HG02759 (cell line): ENCODE results near the gene WWC1.
"Not testable (repeated sequence)": the region's sequence is repeated elsewhere in the genome, so short reads cannot be mapped to it uniquely, and the experiment has no call there.

Experiments used
- ATAC-seq: cut with Tn5 transposase; IDR thresholded peaks from one replicate; pipeline ENCODE4 v1.9.1; 2021; ENCODE audit warnings: mild to moderate bottlenecking, moderate library complexity; ENCODE audit not compliant: unreplicated experiment

The WWC1 gene

DNA sequence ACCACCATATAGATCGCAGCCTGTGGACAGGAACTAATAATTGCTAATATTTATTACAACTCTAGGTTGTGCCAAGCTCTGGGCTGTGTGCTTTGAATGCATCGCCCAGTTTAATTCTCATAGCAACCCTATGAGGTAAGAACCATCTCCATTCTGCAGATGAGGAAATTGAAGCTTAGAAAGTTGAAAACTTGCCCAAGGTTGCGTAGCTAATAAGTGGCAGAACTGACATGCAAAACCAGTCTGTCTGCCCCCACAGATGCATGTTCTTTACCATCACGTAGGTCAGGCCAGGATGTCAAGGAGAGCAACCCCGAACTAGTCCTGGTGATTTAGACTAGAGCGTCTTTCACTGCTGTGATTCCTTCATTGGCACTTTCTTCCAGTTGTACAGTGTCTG lies 15.6 kb downstream of the WWC1 start:
- no peak for ATAC-seq

DNA sequence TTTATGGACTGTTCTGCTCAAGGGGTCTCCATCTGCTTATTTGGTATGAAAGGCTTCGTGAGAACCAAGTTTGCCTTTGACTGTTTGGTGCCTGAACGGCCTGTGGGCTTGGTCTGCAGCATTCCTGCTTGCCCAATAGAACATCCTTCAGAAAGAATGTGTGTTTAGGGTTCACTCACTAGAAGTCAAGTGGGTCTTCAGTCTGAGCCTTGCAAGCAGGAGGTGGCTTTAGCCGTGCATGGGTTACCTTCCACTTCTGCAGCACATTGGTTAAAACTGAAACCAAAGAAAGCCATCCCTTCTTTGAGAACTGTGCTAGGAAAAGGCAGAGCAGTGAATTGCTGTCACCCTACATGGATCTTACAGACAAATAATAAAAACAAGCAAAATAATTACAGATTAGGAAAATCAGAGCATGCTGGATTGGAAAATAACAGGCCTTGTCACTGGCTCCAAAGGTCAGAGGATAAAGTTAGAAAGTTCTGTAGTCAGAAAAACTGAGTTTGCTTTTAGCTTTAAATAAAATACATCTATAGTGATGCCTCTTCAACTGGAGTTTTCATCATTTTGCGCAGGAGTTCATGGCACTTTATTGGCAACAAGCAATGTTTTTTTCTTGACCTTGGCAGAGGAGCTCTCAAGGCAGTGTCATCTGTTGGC lies 16.6 kb downstream of the WWC1 start:
- ATAC-seq, result no peak

- no peak for ATAC-seq
These were observed 17.6 kb downstream of the WWC1 start for GRCh38 chr5:168308976-168309598.

- not testable (repeated sequence) for ATAC-seq
These were observed 19.1 kb downstream of the WWC1 start for GRCh38 chr5:168310541-168310940.

DNA sequence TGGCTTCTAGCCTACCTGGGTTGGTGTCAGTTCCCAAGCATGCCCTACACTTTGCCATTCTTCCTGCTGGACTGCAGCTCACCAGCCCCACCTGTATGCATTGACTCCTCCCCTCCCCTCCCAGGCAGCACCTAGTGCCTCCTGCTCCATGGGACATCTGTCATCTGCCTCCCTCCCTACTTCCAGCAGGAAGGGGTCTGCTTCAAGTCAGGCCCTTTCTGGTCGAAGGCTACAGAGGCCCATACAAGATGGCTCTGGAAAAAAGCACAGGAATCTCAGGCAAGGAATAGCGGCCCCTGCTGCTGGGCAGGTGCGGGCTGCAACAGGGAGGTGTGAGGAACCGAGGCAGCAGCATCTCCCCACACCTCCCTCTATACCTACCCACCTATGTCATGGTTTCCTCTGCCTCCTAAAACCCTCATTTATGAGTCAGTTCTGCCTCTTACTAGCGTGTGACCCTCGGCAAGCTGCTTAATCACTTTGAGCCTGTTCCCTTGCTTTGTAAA lies 19.7 kb downstream of the WWC1 start:
- ATAC-seq, result no peak

DNA sequence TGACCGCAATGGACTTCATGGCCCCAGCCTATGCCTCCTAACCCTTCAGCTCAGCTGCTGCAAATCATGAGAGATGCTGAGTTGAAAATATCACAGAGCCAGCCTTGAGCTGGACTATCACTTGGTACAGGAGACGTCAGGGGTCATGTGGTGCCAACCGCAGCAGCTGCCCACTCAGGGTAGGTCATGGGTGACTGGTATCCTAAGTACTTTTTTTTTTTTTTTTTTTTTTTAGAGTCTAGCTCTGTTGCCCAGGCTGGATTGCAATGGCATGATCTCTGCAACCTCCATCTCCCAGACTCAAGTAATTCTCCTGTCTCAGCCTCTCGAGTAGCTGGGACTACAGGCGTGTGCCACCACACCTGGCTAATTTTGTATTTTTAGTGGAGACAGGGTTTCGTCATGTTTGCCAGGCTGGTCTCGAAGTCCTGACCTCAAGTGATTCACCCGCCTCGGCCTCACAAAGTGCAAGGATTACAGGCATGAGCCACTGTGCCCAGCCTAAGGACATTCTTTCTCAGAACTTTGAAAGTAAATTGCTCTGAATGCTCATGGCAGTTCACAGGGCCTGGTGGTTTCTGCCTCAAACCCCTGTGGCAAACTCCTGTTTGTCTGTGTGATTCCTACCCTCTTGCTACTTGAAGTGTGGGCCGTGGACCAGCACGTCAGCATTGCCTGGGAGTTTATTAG lies 21.3 kb downstream of the WWC1 start:
- ATAC-seq, result no peak

DNA sequence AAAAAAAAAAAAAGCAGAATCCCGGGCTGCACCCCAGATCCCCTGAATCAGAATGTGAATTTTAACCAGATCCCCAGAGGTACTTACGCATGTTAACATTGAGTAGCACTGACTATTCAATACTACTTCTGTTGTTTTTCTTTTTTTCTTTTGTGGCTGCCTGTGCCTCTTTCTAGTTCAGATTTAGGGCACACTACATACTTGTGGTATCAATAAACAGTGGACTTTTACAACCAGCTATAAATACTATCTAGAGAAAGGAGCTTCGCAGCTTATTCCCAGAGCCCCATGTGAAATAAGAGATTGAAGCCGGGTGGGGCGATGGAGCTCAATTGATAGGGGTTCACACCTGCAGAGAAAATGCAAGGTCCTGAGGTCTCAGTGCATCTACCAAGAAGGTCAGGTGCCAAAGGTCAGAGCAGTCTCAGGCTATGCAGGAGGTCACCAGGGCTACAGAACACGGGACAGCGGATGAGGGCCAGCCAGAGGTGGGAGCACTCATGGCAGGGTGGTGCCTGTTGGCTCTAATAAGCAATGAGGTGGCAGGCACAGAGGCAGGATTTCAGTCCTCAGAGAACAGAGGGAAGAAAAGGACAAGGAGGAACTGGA lies 22.3 kb downstream of the WWC1 start:
- no peak for ATAC-seq

GRCh38 chr5:168314735-168315411 lies 23.4 kb downstream of the WWC1 start:
- ATAC-seq, result no peak

GRCh38 chr5:168315416-168316138 lies 24.1 kb downstream of the WWC1 start:
- ATAC-seq, result no peak

DNA sequence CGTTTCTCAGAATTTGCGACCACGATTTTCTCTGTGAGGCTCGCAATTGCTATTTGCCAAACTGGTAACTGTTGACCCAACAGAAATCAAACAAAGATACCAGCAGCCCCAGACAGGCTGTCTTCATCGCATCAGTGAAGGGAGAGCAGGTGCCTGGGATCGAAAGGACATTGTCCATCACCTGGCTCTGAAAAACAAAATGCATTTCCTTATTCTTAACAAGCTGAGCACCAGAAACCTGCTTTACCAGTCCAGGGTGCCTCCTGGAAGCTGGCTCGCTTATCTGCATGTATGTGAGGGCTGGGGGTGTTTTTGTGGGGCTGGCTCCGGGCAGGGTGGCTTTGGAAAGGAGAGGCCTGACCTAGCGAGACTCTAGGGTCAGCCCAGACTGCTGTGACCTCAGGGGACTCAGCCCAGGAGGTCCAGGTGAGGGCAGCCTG lies 24.7 kb downstream of the WWC1 start:
- ATAC-seq, result no peak

GRCh38 chr5:168317096-168317520 lies 25.7 kb downstream of the WWC1 start:
- ATAC-seq, result no peak

DNA sequence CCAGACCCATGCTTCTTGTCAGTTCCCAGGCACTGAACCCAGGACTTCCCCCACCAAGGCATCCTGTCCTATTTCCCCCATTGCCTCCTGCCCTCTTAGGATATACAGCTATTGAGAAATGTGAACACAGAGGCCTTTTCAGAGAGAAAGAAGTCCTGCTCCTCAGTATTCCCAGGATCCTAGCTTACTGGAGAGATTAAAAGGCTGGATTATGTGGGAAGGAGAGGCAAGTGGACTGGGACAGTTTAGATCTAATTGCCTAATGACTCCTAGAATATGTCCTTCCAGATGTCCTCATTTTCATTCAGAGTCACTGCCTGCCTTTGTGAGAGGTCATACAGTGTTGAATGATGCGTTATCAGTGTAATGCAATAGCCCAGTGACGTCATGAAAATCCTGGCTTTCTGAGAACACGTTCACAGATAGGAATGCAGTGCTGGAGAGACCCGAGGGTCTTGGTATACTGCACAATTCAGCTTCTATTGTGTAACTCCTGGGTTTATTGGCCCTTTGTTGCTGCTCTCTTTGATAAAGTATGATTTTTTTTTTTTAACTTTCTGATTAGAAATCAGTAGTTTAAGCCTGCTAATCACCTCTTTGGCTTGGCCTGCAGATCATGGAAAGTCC lies 26.2 kb downstream of the WWC1 start:
- ATAC-seq, result no peak

GRCh38 chr5:168318240-168318639 lies 26.8 kb downstream of the WWC1 start:
- ATAC-seq, result no peak

DNA sequence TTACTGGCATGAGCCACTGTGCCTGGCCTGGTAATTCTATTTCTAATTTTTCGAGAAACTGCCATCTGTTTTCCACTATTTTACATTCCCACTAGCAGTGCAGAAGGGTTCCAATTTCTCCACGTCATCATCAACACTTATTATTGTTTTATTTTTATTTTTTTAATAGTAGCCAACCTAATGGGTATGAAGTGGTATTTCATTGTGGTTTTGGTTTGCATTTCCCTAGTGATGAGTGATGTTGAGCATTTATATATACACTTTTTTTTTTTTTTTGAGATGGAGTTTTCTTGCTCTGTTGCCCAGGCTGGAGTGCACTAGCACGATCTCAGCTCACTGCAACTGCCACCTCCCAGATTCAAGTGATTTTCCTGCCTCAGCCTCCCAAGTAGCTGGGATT lies 28.3 kb downstream of the WWC1 start:
- ATAC-seq, result no peak

GRCh38 chr5:168320805-168321204 lies 29.4 kb downstream of the WWC1 start:
- no peak for ATAC-seq

GRCh38 chr5:168324859-168325630 lies 33.6 kb downstream of the WWC1 start:
- ATAC-seq, result no peak

DNA sequence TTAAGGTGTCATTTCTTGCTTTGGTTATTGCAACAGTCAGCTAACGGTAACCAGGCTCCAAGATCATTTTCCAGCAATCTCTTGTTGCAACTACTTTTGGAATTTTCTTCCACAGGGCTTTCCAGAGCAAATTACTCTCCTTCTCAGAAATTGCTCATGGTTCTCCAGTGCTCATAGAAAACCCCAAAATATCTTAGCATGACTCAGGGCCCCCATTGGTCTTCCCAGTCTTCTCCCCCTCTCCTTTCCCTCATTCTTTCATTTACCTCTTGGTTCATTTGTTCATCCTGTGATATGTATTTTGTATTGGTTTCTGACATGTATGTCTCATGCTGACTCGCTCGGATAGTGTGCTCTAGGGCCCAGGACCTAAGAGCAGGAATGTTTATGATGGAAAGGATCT lies 35.6 kb downstream of the WWC1 start:
- no peak for ATAC-seq

GRCh38 chr5:168327451-168327850 lies 36.0 kb downstream of the WWC1 start:
- no peak for ATAC-seq

DNA sequence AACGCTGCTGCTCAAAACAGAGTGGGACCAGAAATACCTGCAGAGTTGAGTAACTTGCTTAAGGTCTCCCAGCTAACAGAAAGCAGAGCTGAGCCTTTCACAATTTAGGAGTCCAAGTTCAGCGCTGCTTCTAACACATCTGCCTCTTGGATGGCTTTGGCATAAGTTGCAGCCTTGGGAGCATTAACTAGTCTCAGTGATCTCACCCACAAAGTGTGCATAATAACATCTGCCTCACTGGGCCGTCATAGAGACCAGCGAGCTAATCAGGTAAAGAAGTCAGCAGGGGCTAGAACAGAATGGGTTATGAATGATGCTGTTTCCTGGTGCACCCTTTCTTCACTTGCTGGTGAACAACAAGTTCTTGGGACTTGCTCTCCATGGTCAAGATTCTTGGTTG lies 36.5 kb downstream of the WWC1 start:
- ATAC-seq, result no peak
